ENCODE results near the gene COL12A1.

DNA sequence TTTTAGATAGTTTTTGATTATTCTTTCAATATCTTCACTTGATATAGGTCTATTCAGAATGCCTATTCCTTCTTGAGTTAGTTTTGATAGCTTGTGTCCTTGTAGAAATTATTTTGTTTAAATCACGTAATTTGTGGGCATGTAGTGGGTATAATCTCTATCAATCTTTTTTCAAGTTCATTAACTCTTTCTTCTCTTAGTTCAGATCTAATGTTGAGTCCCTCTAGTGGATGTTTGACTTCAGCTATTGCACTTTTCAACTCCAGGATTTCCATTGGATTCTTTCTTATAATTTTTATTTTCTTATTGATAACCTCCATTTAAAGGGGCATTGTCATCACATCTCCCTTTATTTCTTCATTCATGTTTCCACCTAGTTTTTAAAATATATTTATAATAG is 135.6 kb downstream of the COL12A1 start:
- no peak for TF ChIP-seq EZH2 (IDR thresholded peaks at IDR 0.05; ENCODE audit: low read depth, unreplicated experiment)
- TF ChIP-seq, protein P1, sequence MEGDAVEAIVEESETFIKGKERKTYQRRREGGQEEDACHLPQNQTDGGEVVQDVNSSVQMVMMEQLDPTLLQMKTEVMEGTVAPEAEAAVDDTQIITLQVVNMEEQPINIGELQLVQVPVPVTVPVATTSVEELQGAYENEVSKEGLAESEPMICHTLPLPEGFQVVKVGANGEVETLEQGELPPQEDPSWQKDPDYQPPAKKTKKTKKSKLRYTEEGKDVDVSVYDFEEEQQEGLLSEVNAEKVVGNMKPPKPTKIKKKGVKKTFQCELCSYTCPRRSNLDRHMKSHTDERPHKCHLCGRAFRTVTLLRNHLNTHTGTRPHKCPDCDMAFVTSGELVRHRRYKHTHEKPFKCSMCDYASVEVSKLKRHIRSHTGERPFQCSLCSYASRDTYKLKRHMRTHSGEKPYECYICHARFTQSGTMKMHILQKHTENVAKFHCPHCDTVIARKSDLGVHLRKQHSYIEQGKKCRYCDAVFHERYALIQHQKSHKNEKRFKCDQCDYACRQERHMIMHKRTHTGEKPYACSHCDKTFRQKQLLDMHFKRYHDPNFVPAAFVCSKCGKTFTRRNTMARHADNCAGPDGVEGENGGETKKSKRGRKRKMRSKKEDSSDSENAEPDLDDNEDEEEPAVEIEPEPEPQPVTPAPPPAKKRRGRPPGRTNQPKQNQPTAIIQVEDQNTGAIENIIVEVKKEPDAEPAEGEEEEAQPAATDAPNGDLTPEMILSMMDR (conservative IDR thresholded peaks at IDR 0.05; ENCODE audit: low read depth in 2 of 2) = peak in 1 of 2 experiments; percentile 32; a peak in 1 of 4 replicates
- no peak for TF ChIP-seq EZH2phosphoT487 (IDR thresholded peaks at IDR 0.05; ENCODE audit: unreplicated experiment)
- TF ChIP-seq CREB1 (CRISPR knock-in tag; IDR thresholded peaks at IDR 0.05; ENCODE audit: low read depth) = no peak
- TF ChIP-seq, protein P2, sequence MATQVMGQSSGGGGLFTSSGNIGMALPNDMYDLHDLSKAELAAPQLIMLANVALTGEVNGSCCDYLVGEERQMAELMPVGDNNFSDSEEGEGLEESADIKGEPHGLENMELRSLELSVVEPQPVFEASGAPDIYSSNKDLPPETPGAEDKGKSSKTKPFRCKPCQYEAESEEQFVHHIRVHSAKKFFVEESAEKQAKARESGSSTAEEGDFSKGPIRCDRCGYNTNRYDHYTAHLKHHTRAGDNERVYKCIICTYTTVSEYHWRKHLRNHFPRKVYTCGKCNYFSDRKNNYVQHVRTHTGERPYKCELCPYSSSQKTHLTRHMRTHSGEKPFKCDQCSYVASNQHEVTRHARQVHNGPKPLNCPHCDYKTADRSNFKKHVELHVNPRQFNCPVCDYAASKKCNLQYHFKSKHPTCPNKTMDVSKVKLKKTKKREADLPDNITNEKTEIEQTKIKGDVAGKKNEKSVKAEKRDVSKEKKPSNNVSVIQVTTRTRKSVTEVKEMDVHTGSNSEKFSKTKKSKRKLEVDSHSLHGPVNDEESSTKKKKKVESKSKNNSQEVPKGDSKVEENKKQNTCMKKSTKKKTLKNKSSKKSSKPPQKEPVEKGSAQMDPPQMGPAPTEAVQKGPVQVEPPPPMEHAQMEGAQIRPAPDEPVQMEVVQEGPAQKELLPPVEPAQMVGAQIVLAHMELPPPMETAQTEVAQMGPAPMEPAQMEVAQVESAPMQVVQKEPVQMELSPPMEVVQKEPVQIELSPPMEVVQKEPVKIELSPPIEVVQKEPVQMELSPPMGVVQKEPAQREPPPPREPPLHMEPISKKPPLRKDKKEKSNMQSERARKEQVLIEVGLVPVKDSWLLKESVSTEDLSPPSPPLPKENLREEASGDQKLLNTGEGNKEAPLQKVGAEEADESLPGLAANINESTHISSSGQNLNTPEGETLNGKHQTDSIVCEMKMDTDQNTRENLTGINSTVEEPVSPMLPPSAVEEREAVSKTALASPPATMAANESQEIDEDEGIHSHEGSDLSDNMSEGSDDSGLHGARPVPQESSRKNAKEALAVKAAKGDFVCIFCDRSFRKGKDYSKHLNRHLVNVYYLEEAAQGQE (IDR thresholded peaks at IDR 0.05; ENCODE audit: unreplicated experiment) = no peak
- no peak for TF ChIP-seq JUNB (IDR thresholded peaks at IDR 0.05; ENCODE audit: unreplicated experiment)
- TF ChIP-seq, protein P3, sequence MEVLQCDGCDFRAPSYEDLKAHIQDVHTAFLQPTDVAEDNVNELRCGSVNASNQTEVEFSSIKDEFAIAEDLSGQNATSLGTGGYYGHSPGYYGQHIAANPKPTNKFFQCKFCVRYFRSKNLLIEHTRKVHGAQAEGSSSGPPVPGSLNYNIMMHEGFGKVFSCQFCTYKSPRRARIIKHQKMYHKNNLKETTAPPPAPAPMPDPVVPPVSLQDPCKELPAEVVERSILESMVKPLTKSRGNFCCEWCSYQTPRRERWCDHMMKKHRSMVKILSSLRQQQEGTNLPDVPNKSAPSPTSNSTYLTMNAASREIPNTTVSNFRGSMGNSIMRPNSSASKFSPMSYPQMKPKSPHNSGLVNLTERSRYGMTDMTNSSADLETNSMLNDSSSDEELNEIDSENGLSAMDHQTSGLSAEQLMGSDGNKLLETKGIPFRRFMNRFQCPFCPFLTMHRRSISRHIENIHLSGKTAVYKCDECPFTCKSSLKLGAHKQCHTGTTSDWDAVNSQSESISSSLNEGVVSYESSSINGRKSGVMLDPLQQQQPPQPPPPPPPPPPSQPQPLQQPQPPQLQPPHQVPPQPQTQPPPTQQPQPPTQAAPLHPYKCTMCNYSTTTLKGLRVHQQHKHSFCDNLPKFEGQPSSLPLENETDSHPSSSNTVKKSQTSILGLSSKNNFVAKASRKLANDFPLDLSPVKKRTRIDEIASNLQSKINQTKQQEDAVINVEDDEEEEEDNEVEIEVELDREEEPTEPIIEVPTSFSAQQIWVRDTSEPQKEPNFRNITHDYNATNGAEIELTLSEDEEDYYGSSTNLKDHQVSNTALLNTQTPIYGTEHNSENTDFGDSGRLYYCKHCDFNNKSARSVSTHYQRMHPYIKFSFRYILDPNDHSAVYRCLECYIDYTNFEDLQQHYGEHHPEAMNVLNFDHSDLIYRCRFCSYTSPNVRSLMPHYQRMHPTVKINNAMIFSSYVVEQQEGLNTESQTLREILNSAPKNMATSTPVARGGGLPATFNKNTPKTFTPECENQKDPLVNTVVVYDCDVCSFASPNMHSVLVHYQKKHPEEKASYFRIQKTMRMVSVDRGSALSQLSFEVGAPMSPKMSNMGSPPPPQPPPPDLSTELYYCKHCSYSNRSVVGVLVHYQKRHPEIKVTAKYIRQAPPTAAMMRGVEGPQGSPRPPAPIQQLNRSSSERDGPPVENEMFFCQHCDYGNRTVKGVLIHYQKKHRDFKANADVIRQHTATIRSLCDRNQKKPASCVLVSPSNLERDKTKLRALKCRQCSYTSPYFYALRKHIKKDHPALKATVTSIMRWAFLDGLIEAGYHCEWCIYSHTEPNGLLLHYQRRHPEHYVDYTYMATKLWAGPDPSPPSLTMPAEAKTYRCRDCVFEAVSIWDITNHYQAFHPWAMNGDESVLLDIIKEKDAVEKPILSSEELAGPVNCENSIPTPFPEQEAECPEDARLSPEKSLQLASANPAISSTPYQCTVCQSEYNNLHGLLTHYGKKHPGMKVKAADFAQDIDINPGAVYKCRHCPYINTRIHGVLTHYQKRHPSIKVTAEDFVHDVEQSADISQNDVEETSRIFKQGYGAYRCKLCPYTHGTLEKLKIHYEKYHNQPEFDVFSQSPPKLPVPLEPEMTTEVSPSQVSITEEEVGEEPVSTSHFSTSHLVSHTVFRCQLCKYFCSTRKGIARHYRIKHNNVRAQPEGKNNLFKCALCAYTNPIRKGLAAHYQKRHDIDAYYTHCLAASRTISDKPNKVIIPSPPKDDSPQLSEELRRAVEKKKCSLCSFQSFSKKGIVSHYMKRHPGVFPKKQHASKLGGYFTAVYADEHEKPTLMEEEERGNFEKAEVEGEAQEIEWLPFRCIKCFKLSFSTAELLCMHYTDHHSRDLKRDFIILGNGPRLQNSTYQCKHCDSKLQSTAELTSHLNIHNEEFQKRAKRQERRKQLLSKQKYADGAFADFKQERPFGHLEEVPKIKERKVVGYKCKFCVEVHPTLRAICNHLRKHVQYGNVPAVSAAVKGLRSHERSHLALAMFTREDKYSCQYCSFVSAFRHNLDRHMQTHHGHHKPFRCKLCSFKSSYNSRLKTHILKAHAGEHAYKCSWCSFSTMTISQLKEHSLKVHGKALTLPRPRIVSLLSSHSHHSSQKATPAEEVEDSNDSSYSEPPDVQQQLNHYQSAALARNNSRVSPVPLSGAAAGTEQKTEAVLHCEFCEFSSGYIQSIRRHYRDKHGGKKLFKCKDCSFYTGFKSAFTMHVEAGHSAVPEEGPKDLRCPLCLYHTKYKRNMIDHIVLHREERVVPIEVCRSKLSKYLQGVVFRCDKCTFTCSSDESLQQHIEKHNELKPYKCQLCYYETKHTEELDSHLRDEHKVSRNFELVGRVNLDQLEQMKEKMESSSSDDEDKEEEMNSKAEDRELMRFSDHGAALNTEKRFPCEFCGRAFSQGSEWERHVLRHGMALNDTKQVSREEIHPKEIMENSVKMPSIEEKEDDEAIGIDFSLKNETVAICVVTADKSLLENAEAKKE (CRISPR knock-in tag; IDR thresholded peaks at IDR 0.05) = no peak
